Immature natural killer cell (primary cell): ENCODE measurements around the gene PCLAF. TPM values are rescaled to one million over a fixed set of nuclear protein-coding genes. Genes with fewer than 3 reads are reported as not detected.
A peak's percentile ranks its signal among the peaks of the same experiment; 100 is the strongest.
"Not testable (repeated sequence)": the region's sequence is repeated elsewhere in the genome, so short reads cannot be mapped to it uniquely, and the experiment has no call there.

Experiments used
- DNase-seq, 3 donors: peaks; one replicate each; pipeline ENCODE4 v3.0.0; 2022; ENCODE audit warnings: mixed read lengths in 1 of 3
- H3K27ac Mint-ChIP-seq, 6 donors: one replicate each; pipeline ENCODE4 v1.8.0; 2020; ENCODE audit warnings: mixed read lengths in 6 of 6, mild to moderate bottlenecking in 5 of 6, inconsistent platforms in 4 of 6, moderate library complexity in 3 of 6
- H3K27me3 Mint-ChIP-seq, 3 donors: one replicate each; pipeline ENCODE4 v1.8.0; 2020 to 2021; ENCODE audit warnings: low read depth in 3 of 3, mild to moderate bottlenecking in 3 of 3, mixed read lengths in 3 of 3, moderate library complexity in 3 of 3, inconsistent platforms in 1 of 3
- H3K36me3 Mint-ChIP-seq, 3 donors: one replicate each; pipeline ENCODE4 v1.8.0; 2020; ENCODE audit warnings: mixed read lengths in 3 of 3, inconsistent platforms in 2 of 3, mild to moderate bottlenecking in 2 of 3
- H3K4me1 Mint-ChIP-seq, 2 donors: one replicate each; pipeline ENCODE4 v1.8.0; 2020; ENCODE audit warnings: inconsistent platforms in 2 of 2, mild to moderate bottlenecking in 2 of 2, mixed read lengths in 2 of 2, moderate library complexity in 1 of 2
- H3K4me3 Mint-ChIP-seq, 5 donors: one replicate each; pipeline ENCODE4 v1.8.0; 2020; ENCODE audit warnings: mild to moderate bottlenecking in 5 of 5, mixed read lengths in 5 of 5, inconsistent platforms in 3 of 5, moderate library complexity in 3 of 5
- H3K9me3 Mint-ChIP-seq, 6 donors: one replicate each; pipeline ENCODE4 v1.8.0; 2020; ENCODE audit warnings: mild to moderate bottlenecking in 6 of 6, mixed read lengths in 6 of 6, inconsistent platforms in 4 of 6, moderate library complexity in 3 of 6
- polyA plus RNA-seq, 3 donors: library from polyadenylated mRNA; unstranded; fragments of 300-500 nt; fragmentation: Illumina TruSeq; gene quantifications; one replicate each; pipeline ENCODE4 v1.2.3, GENCODE V29; 2021

Gene PCLAF
- polyA plus RNA-seq, 3 donors from 2014 or later, result 5.3 to 10.9 (median 7.6) TPM

DNA sequence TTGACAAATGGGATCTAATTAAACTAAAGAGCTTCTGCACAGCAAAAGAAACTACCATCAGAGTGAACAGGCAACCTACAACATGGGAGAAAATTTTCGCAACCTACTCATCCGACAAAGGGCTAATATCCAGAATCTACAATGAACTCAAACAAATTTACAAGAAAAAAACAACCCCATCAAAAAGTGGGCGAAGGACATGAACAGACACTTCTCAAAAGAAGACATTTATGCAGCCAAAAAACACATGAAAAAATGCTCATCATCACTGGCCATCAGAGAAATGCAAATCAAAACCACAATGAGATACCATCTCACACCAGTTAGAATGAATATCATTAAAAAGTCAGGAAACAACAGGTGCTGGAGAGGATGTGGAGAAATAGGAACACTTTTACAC is 49.6 kb downstream of the PCLAF start:
- H3K36me3 Mint-ChIP-seq, H3K27ac Mint-ChIP-seq, H3K4me3 Mint-ChIP-seq, H3K9me3 Mint-ChIP-seq, DNase-seq, H3K27me3 Mint-ChIP-seq: not testable (repeated sequence)
- peaks cover 19 to 32% of the 10 kb centered on the region in 2 donors for H3K4me1 Mint-ChIP-seq

DNA sequence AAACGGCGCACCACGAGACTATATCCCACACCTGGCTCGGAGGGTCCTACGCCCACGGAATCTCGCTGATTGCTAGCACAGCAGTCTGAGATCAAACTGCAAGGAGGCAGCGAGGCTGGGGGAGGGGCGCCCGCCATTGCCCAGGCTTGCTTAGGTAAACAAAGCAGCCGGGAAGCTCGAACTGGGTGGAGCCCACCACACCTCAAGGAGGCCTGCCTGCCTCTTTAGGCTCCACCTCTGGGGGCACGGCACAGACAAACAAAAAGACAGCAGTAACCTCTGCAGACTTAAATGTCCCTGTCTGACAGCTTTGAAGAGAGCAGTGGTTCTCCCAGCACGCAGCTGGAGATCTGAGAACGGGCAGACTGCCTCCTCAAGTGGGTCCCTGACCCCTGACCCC is 54.3 kb downstream of the PCLAF start:
- not testable (repeated sequence) for H3K27ac Mint-ChIP-seq, H3K27me3 Mint-ChIP-seq, H3K36me3 Mint-ChIP-seq, H3K9me3 Mint-ChIP-seq, H3K4me3 Mint-ChIP-seq, DNase-seq
- H3K4me1 Mint-ChIP-seq, result peaks cover 1 to 22% of the 10 kb centered on the region in 2 donors

DNA sequence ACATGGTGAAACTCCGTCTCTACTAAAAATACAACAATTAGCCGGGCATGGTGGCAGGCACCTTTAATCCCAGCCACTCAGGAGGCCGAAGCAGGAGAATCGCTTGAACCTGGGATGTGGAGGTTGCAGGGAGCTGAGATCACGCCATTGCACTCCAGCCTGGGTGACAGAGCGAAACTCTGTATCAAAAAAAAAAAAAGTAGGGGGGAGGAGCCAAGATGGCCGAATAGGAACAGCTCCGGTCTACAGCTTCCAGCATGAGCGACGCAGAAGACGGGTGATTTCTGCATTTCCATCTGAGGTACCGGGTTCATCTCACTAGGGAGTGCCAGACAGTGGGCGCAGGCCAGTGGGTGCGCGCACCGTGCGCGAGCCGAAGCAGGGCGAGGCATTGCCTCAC is 54.8 kb downstream of the PCLAF start:
- not testable (repeated sequence) for H3K4me3 Mint-ChIP-seq, H3K36me3 Mint-ChIP-seq, H3K27ac Mint-ChIP-seq, DNase-seq, H3K9me3 Mint-ChIP-seq, H3K27me3 Mint-ChIP-seq
- peaks cover 1 to 27% of the 10 kb centered on the region in 2 donors for H3K4me1 Mint-ChIP-seq

DNA sequence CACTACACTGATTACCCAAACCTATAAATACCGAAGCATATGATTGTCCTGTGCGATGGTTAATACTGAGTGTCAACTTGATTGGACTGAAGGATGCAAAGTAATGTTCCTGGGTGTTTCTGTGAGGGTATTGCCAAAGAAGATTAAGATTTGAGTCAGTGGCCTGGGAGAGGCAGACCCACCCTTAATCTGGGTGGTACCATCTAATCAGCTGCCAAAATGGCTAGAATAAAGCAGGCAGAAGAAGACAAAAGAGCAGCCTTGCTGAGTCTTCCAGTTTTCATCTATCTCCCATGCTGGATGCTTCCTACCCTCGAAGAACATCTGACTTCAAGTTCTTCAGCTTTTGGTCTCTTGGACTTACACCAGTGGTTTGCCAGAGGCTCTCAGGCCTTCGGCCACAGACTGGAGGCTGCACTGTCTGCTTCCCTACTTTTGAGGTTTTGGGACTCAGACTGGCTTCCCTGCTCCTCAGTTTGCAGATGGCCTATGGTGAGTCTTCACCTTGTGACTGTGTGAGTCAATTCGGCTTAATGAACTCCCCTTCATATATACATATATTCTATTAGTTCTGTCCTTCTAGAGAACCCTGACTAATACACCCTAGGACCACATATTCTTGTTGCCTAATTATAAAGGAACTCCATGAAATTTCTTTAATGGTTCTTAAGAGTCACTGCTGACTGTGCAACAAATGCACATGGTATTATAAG is 56.9 kb downstream of the PCLAF start:
- Mint-ChIP-seq H3K4me1 (peaks cover 1 to 29% of the 10 kb centered on the region in 2 donors), H3K36me3 (no peaks in the 10 kb centered on the region), H3K27me3 (no peaks in the 10 kb centered on the region)

DNA sequence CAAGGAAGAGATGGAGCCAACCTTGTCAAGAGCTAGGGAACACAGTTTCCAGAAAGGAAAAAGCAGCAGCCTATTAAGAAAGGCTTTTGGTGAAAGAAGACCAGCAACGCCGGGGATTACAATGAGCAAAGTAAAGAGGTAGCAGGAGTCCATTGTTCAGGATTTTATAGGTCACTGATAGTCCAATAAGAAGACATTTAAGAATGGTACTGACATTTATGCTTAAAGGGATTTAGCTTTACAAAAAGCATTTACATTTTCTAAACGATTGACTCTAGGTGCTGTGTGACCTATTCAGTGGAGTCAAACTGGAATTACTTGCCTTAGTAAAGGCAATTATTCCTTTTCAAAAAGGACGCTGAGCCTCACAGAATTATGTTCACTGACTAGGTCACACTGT is 66.0 kb downstream of the PCLAF start:
- Mint-ChIP-seq H3K9me3 (no peaks in the 10 kb centered on the region), H3K27me3 (no peaks in the 10 kb centered on the region), H3K4me3 (no peak overlapping the region), H3K36me3 (no peaks in the 10 kb centered on the region), H3K4me1 (peaks cover 9 to 27% of the 10 kb centered on the region in 2 donors), H3K27ac (peak overlapping the region in 1 of 6 donors; percentile 42)
- no peak for DNase-seq

More for the DNA sequence above, 56.9 kb downstream of the PCLAF start:
- DNase-seq, result no peak
- H3K27ac Mint-ChIP-seq, result no peak overlapping the region
- no peak overlapping the region for H3K4me3 Mint-ChIP-seq
- no peaks in the 10 kb centered on the region for H3K9me3 Mint-ChIP-seq

DNA sequence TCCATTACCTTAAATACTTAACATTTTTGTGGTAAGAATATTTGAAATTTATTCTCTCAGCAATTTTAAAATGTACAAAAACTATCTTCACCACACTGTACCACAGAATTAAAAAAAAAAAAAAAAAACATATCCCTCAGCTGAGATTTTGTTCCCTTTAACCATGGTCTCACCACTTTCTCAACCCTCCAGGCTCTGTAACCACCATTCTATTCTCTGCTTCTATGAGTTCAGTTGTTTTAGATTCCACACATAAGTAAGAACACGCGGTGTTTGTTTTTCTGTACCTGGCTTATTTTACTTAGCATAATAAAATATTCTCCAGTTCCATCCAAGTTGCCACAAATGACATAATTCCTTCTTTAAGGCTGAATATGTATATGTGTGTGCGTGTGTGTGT is 66.8 kb downstream of the PCLAF start:
- Mint-ChIP-seq H3K9me3 (no peaks in the 10 kb centered on the region), H3K36me3 (no peaks in the 10 kb centered on the region), H3K4me3 (no peak overlapping the region), H3K27ac (no peak overlapping the region), H3K4me1 (peaks cover 9 to 35% of the 10 kb centered on the region in 2 donors), H3K27me3 (no peaks in the 10 kb centered on the region)
- no peak for DNase-seq

Other genes starting within 250 kb of the PCLAF start
- gene SNX22, start 229.7 kb downstream of the PCLAF start, polyA plus RNA-seq, result 1 to 10 TPM in 2 of 3 donors, under 1 TPM in 1; 0.40 to 1.8 (median 1.3) TPM
- 100 to 1,000 TPM; 865 to 973 (median 950) TPM for gene PPIB, start 218.4 kb downstream of the PCLAF start, polyA plus RNA-seq
- 10 to 100 TPM in 2 of 3 donors, 1 to 10 TPM in 1; 9.7 to 18.5 (median 11.6) TPM for gene CSNK1G1, start 25.3 kb downstream of the PCLAF start, polyA plus RNA-seq
- 10 to 100 TPM; 34.6 to 48.2 (median 44.1) TPM for gene TRIP4, start 6.4 kb upstream of the PCLAF start, polyA plus RNA-seq
- 10 to 100 TPM in 1 of 3 donors, 1 to 10 TPM in 1, under 1 TPM in 1; 0.04 to 11.3 (median 2.6) TPM for gene ZNF609, start 79.1 kb upstream of the PCLAF start, polyA plus RNA-seq